ENCODE measurements around the gene EMP3. TPM values are rescaled to one million over a fixed set of nuclear protein-coding genes. Genes with fewer than 3 reads are reported as not detected.

Gene EMP3
- 31.5 TPM for total RNA-seq

GRCh38 chr19:48325265-48325910 is at the start of gene EMP3:
Gene EMP3 (plus strand): TSS chr19:48325552. CDS start chr19:48326845, 1,293 bp downstream.

GRCh38 chr19:48363810-48364597 is 38.7 kb downstream of the EMP3 start, which contains the start of the genes SYNGR4 and TMEM143:
Gene SYNGR4 (plus strand): TSS chr19:48364367. CDS start chr19:48365843, 1,476 bp downstream.
Gene TMEM143 (minus strand): TSS chr19:48363940. CDS start chr19:48363920, 20 bp downstream.

Other genes starting within 250 kb of the EMP3 start
- gene PLA2G4C, start 214.7 kb upstream of the EMP3 start, total RNA-seq = 20.6 TPM
- gene LIG1, start 155.2 kb upstream of the EMP3 start, total RNA-seq = 54.3 TPM
- 9.8 TPM for gene ZSWIM9, start 154.9 kb upstream of the EMP3 start, total RNA-seq
- gene CARD8, start 69.6 kb upstream of the EMP3 start, total RNA-seq = 57.4 TPM
- gene ZNF114, start 55.5 kb upstream of the EMP3 start, total RNA-seq = 7.4 TPM
- gene TMEM143, start 38.4 kb downstream of the EMP3 start, total RNA-seq = 17.9 TPM
- not detected for gene SYNGR4, start 38.8 kb downstream of the EMP3 start, total RNA-seq
- 113 TPM for gene KDELR1, start 66.0 kb downstream of the EMP3 start, total RNA-seq
- 0.99 TPM for gene GRIN2D, start 68.1 kb downstream of the EMP3 start, total RNA-seq
- 20.8 TPM for gene GRWD1, start 120.4 kb downstream of the EMP3 start, total RNA-seq
- 1.2 TPM for gene KCNJ14, start 130.0 kb downstream of the EMP3 start, total RNA-seq
- 52.6 TPM for gene CYTH2, start 143.8 kb downstream of the EMP3 start, total RNA-seq
- gene LMTK3, start 186.3 kb downstream of the EMP3 start, total RNA-seq = 1.9 TPM
- gene SULT2B1, start 226.6 kb downstream of the EMP3 start, total RNA-seq = not detected